ENCODE results near the gene CDK14. TPM values are rescaled to one million over a fixed set of nuclear protein-coding genes. Genes with fewer than 3 reads are reported as not detected.

CDK14 gene
- total and polyA plus RNA-seq, 4 donors, result 4.2 to 12.4 (median 7.4) TPM

- no peak for TF ChIP-seq CTCF (IDR thresholded peaks at IDR 0.05; ENCODE audit: low read depth, low read length, missing input control)
- no peak for TF ChIP-seq FOXA1 (IDR thresholded peaks at IDR 0.05)
- TF ChIP-seq NR2F2 (IDR thresholded peaks at IDR 0.05), result no peak
Measured at GRCh38 chr7:90705391-90706071, 109.4 kb downstream of the CDK14 start (continued).

GRCh38 chr7:90706072-90706716, 110.1 kb downstream of the CDK14 start:
- H3K9ac ChIP-seq (ENCODE audit: low read depth in 1 of 2, low read length in 2 of 2), result no peak overlapping the region
- no peaks in the 10 kb centered on the region for H3K36me3 ChIP-seq (ENCODE audit: control insufficient read depth in 4 of 4, insufficient read depth in 3 of 4, low read depth in 1 of 4, low read length in 3 of 4)
- WGBS, result 52% methylated on average over 2 of the region's 2 CpGs
- TF ChIP-seq HNF4A (conservative IDR thresholded peaks at IDR 0.05), result peak in 1 of 2 donors; percentile 3
- TF ChIP-seq NR2F2 (IDR thresholded peaks at IDR 0.05), result no peak
- TF ChIP-seq TAF1 (conservative IDR thresholded peaks at IDR 0.05), result no peak
- DNase-seq (ENCODE audit: low spot score), result no peak
- H3K4me1 ChIP-seq (ENCODE audit: control insufficient read depth in 4 of 4, insufficient read depth in 4 of 4, low read length in 3 of 4), result peaks cover 6 to 49% (median 25%) of the 10 kb centered on the region in 4 donors
- no peaks in the 10 kb centered on the region for H3K27me3 ChIP-seq (ENCODE audit: control insufficient read depth in 4 of 4, insufficient read depth in 4 of 4, low read length in 3 of 4)
- H3K27ac ChIP-seq (ENCODE audit: low read depth in 1 of 2, low read length in 2 of 2), result no peak overlapping the region
- H3K4me3 ChIP-seq (ENCODE audit: low read depth in 1 of 3, low read length in 3 of 3), result no peak overlapping the region
- no peaks in the 10 kb centered on the region for H3K9me3 ChIP-seq (ENCODE audit: control insufficient read depth in 4 of 4, low read length in 3 of 4)

GRCh38 chr7:90708841-90709317, 112.8 kb downstream of the CDK14 start:
- Histone ChIP-seq H3K27me3 (ENCODE audit: control insufficient read depth in 4 of 4, insufficient read depth in 4 of 4, low read length in 3 of 4) (no peaks in the 10 kb centered on the region), H3K9ac (ENCODE audit: low read depth in 1 of 2, low read length in 2 of 2) (no peak overlapping the region), H3K27ac (ENCODE audit: low read depth in 1 of 2, low read length in 2 of 2) (no peak overlapping the region), H3K4me3 (ENCODE audit: low read depth in 1 of 3, low read length in 3 of 3) (no peak overlapping the region), H3K36me3 (ENCODE audit: control insufficient read depth in 4 of 4, insufficient read depth in 3 of 4, low read depth in 1 of 4, low read length in 3 of 4) (no peaks in the 10 kb centered on the region), H3K9me3 (ENCODE audit: control insufficient read depth in 4 of 4, low read length in 3 of 4) (no peaks in the 10 kb centered on the region), H3K4me1 (ENCODE audit: control insufficient read depth in 4 of 4, insufficient read depth in 4 of 4, low read length in 3 of 4) (peaks cover 6 to 44% (median 26%) of the 10 kb centered on the region in 4 donors)
- TF ChIP-seq RXRA (IDR thresholded peaks at IDR 0.05) (peak in 1 of 2 donors; percentile 9), HNF4A (conservative IDR thresholded peaks at IDR 0.05) (peak in 1 of 2 donors; percentile 16), CTCF (IDR thresholded peaks at IDR 0.05; ENCODE audit: low read depth, low read length, missing input control) (peak; percentile 57), RAD21 (IDR thresholded peaks at IDR 0.05) (peak; percentile 82 to 92), GABPA (IDR thresholded peaks at IDR 0.05 in 1 of 2, conservative IDR thresholded peaks at IDR 0.05 in 1 of 2) (no peak)
- DNase-seq (ENCODE audit: low spot score), result no peak
- WGBS, result 65% methylated on average over 5 of the region's 5 CpGs
